ENCODE data around the gene ANKRD44.
"Not testable (repeated sequence)": the region's sequence is repeated elsewhere in the genome, so short reads cannot be mapped to it uniquely, and the experiment has no call there.

The ANKRD44 gene

DNA sequence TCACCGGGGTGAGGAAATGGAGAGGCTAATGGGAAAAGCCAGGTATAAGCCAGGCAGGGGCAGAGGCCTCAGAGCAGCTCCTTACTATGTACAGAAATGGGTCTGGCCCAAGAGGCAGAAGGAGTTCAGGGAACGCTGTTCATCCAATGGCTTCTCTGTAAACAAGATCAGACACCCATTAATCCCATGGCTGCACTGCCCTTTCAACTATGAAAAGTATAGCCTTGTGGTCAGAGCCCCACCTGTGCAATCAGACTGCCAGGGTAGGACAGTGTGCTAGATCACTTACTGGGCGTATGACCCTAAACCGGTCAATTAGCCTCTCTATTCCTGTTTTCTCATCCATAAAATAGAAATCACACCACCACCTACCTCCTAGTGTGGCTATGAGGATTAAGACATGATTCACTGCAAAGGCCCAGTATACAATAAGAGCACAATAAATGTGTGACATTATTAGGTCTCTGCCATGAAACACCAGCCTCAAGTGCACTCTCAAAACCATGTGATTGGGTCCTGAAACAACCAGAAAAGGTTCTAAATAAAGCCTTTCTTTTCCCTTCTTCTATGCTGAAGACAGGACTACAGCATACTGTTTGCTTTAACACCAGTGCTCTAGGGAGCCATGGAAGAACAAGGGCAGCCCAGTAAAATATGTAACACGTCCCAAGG is 4.4 kb downstream of the ANKRD44 start:
- Histone ChIP-seq H3K27me3 (ENCODE audit: control insufficient read depth, insufficient read depth, low read length) (peaks cover 25% of the 10 kb centered on the region), H3K4me3 (ENCODE audit: low read depth, low read length) (no peak overlapping the region), H3K36me3 (ENCODE audit: control insufficient read depth, insufficient read depth, low read length) (no peaks in the 10 kb centered on the region), H3K9ac (ENCODE audit: low read length) (no peak overlapping the region), H3K27ac (ENCODE audit: low read depth, low read length) (no peak overlapping the region), H3K9me3 (ENCODE audit: control insufficient read depth, insufficient read depth, low read depth, low read length) (no peaks in the 10 kb centered on the region), H3K4me1 (ENCODE audit: control insufficient read depth, insufficient read depth, low read length) (peaks cover 3% of the 10 kb centered on the region; the same call in 1 of the 2 replicates)

DNA sequence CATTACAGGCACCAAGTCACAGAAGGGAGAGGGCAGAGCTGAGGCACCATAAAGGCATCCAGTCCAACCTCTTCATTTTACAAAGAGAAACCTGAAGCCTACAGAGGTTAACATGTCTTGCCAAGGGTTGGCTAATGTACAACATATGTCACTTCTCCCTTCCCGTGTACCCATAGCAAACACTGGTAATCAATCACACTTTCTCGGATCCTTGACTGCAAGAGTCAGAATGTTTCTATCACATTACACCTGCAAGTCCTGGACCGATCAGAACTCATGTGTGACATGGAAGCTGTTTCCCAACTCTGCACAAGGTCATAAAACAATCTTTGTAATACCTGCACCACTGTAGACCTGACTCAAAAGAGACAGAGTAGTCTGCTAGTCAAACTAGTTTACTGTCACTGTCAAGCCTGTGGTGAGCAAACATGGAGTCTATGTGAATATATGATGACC is 6.0 kb downstream of the ANKRD44 start:
- Histone ChIP-seq H3K27me3 (ENCODE audit: control insufficient read depth, insufficient read depth, low read length) (peaks cover 17% of the 10 kb centered on the region), H3K27ac (ENCODE audit: low read depth, low read length) (no peak overlapping the region), H3K4me3 (ENCODE audit: low read depth, low read length) (no peak overlapping the region), H3K4me1 (ENCODE audit: control insufficient read depth, insufficient read depth, low read length) (no peaks in the 10 kb centered on the region), H3K9me3 (ENCODE audit: control insufficient read depth, insufficient read depth, low read depth, low read length) (no peaks in the 10 kb centered on the region), H3K36me3 (ENCODE audit: control insufficient read depth, insufficient read depth, low read length) (no peaks in the 10 kb centered on the region), H3K9ac (ENCODE audit: low read length) (no peak overlapping the region)

DNA sequence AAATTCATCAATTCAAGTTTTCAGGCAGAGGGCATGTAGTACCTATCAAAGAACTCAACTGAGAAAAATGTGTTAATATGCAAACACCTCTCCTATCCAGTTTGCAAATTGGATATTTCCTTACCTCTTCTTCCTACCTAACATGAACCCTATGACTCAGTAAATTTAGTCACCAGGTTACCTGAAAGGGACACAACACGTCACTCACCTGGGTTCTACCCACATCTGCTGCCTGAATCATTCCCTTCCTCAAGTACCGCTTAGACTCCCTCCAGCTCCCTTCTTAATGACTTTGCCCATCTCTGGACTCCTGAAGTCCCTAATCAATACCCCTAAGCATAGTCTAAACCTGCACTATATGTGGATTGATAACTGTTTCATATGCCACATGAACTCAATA is 10.4 kb downstream of the ANKRD44 start:
- H3K36me3 ChIP-seq (ENCODE audit: control insufficient read depth, insufficient read depth, low read length) = no peaks in the 10 kb centered on the region
- H3K4me3 ChIP-seq (ENCODE audit: low read depth, low read length) = no peak overlapping the region
- no peak overlapping the region for H3K27ac ChIP-seq (ENCODE audit: low read depth, low read length)
- no peaks in the 10 kb centered on the region for H3K9me3 ChIP-seq (ENCODE audit: control insufficient read depth, insufficient read depth, low read depth, low read length)
- no peaks in the 10 kb centered on the region for H3K27me3 ChIP-seq (ENCODE audit: control insufficient read depth, insufficient read depth, low read length)
- H3K9ac ChIP-seq (ENCODE audit: low read length) = no peak overlapping the region
- no peaks in the 10 kb centered on the region for H3K4me1 ChIP-seq (ENCODE audit: control insufficient read depth, insufficient read depth, low read length)

DNA sequence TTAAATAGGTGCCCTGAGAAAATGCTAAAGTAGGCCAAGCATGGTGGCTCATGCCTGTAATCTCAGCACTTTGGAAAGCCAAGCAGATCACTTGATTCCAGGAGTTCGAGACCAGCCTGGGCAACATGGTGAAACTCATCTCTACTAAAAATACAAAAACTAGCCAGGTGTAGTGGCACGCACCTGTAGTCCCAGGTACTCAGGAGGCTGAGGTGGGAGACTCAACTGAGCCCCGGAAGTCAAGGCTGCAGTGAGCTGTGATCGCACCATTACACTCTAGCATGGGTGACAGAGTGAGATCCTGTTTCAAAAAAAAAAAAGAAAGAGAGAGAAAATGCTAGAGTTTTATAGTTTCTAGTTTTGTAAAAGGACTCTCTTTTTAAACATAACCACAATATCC is 12.0 kb downstream of the ANKRD44 start:
- Histone ChIP-seq H3K36me3 (ENCODE audit: control insufficient read depth, insufficient read depth, low read length) (no peaks in the 10 kb centered on the region), H3K9ac (ENCODE audit: low read length) (no peak overlapping the region), H3K4me3 (ENCODE audit: low read depth, low read length) (no peak overlapping the region), H3K9me3 (ENCODE audit: control insufficient read depth, insufficient read depth, low read depth, low read length) (no peaks in the 10 kb centered on the region), H3K27me3 (ENCODE audit: control insufficient read depth, insufficient read depth, low read length) (no peaks in the 10 kb centered on the region), H3K27ac (ENCODE audit: low read depth, low read length) (no peak overlapping the region), H3K4me1 (ENCODE audit: control insufficient read depth, insufficient read depth, low read length) (no peaks in the 10 kb centered on the region)

DNA sequence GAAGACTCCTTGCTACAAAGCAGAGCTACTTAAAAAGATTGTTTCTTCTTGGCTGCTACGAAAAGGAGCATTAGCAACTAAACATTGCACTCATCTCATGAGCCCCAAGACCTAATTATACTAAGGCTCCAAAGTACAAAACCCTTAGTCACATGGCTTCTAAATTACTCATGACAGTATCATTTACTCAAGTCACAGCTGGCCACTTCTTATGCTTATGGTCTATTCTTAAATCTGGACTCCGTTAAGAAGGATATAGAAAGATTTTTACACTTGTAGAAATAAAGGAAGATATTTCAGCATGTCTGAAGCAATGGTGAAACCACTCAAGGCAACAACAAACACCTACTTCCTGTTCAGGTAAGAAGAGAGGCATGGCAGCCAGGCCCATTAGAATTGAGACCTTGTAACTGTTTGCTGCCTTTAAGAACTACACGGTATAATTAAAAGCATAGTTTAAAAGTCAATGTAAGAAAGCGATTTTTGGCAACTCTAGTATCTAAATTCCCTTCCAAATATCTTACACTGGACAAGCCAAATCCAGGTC is 12.7 kb downstream of the ANKRD44 start:
- Histone ChIP-seq H3K4me3 (ENCODE audit: low read depth, low read length) (no peak overlapping the region), H3K4me1 (ENCODE audit: control insufficient read depth, insufficient read depth, low read length) (no peaks in the 10 kb centered on the region), H3K27ac (ENCODE audit: low read depth, low read length) (no peak overlapping the region), H3K9me3 (ENCODE audit: control insufficient read depth, insufficient read depth, low read depth, low read length) (no peaks in the 10 kb centered on the region), H3K27me3 (ENCODE audit: control insufficient read depth, insufficient read depth, low read length) (no peaks in the 10 kb centered on the region), H3K9ac (ENCODE audit: low read length) (no peak overlapping the region), H3K36me3 (ENCODE audit: control insufficient read depth, insufficient read depth, low read length) (no peaks in the 10 kb centered on the region)

DNA sequence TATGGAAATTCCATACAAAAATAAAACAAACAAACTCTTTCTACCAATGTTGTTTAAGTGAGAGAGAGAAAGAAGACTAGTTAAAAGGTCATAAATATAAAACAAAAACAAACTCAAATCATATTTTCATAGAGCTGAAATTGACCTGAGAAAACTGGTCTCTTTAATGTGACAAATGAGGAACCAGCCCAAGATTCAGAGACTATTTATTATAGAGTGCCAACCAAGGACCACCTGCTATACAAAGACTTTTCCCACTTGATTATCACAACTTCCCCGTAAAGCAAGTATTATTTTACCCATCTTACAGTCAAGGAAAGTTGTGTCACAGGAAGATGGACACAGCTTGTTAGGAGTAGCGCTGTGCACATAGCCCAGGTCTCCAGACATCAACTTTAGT is 13.3 kb downstream of the ANKRD44 start:
- Histone ChIP-seq H3K36me3 (ENCODE audit: control insufficient read depth, insufficient read depth, low read length) (no peaks in the 10 kb centered on the region), H3K4me1 (ENCODE audit: control insufficient read depth, insufficient read depth, low read length) (no peaks in the 10 kb centered on the region), H3K27ac (ENCODE audit: low read depth, low read length) (no peak overlapping the region), H3K4me3 (ENCODE audit: low read depth, low read length) (no peak overlapping the region), H3K9ac (ENCODE audit: low read length) (no peak overlapping the region), H3K27me3 (ENCODE audit: control insufficient read depth, insufficient read depth, low read length) (no peaks in the 10 kb centered on the region), H3K9me3 (ENCODE audit: control insufficient read depth, insufficient read depth, low read depth, low read length) (no peaks in the 10 kb centered on the region)

DNA sequence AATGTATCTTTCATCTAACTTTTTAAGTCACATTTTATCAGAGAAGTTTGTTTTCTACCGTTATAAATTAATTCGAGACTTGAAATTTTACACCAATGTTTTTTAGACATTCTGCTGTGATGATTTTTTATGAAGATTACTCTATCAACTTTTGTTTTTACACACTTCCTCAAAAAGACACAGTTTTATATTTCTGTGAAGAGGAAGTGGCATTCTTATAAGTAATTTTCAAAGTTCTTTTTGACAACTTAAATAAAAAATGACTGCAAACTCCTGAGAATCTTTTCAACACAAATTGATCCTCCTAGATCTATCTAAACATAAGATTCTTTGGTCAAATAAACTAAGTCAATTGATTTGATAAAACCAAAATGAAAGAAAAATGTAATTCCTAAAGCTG is 13.7 kb downstream of the ANKRD44 start:
- no peak overlapping the region for H3K4me3 ChIP-seq (ENCODE audit: low read depth, low read length)
- H3K27me3 ChIP-seq (ENCODE audit: control insufficient read depth, insufficient read depth, low read length) = no peaks in the 10 kb centered on the region
- H3K27ac ChIP-seq (ENCODE audit: low read depth, low read length) = no peak overlapping the region
- H3K9ac ChIP-seq (ENCODE audit: low read length) = no peak overlapping the region
- no peaks in the 10 kb centered on the region for H3K9me3 ChIP-seq (ENCODE audit: control insufficient read depth, insufficient read depth, low read depth, low read length)
- no peaks in the 10 kb centered on the region for H3K36me3 ChIP-seq (ENCODE audit: control insufficient read depth, insufficient read depth, low read length)
- no peaks in the 10 kb centered on the region for H3K4me1 ChIP-seq (ENCODE audit: control insufficient read depth, insufficient read depth, low read length)

DNA sequence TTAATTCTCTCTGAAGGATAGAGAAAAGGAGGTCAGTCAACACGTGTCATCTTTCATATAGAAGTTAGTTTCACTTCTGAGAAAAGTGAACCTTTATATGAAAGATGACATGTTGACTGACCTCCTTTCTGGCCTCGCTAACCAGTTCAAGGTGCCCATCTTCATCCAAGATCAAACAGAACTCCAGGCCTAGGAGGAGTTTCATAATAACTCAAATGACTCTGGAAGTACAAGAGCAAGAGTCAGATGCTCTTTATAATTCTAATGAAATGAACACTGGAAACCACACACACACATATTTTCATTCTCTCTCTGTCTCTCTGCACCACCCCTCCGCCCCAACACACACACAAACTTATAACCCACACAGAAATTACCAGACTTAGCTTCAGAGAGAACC is 16.3 kb downstream of the ANKRD44 start:
- Histone ChIP-seq H3K9ac (ENCODE audit: low read length) (no peak overlapping the region), H3K4me3 (ENCODE audit: low read depth, low read length) (no peak overlapping the region), H3K4me1 (ENCODE audit: control insufficient read depth, insufficient read depth, low read length) (no peaks in the 10 kb centered on the region), H3K36me3 (ENCODE audit: control insufficient read depth, insufficient read depth, low read length) (no peaks in the 10 kb centered on the region), H3K27me3 (ENCODE audit: control insufficient read depth, insufficient read depth, low read length) (no peaks in the 10 kb centered on the region), H3K9me3 (ENCODE audit: control insufficient read depth, insufficient read depth, low read depth, low read length) (no peaks in the 10 kb centered on the region), H3K27ac (ENCODE audit: low read depth, low read length) (no peak overlapping the region)

DNA sequence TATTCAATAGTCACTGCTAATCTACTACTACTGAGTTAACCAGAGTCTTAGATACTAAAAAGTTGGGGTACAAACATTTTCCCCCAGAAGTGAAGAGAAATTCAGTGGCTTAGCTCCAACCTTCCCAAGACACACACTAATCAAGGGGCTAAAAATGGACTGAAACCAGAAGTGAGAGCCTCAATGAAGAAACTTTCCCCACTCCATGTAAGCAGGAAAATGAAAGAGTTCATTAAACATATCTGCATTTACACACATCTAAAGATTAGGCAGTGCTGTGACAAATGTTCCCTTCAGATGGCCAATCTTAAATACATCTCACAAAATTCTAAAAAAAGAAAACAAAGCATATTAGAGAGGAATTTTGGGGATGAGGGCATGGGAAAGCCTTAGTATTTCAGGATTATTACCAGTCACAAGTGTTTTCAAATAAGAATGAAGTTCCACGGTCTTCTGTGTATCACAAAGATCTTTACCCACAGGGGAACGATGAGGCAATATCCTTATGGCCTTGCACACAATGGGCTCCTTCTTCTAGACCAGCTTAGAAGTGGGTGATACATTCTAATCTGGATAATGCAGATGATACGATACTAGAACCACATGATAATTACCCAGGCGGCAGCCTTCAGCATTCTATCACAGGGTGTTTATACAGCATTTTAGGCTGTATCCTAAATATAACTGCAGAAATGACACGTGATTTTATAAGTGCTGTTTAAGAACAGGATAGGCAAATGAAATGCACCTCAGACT is 17.1 kb downstream of the ANKRD44 start:
- Histone ChIP-seq H3K36me3 (ENCODE audit: control insufficient read depth, insufficient read depth, low read length) (no peaks in the 10 kb centered on the region), H3K27ac (ENCODE audit: low read depth, low read length) (no peak overlapping the region), H3K4me1 (ENCODE audit: control insufficient read depth, insufficient read depth, low read length) (no peaks in the 10 kb centered on the region), H3K9me3 (ENCODE audit: control insufficient read depth, insufficient read depth, low read depth, low read length) (no peaks in the 10 kb centered on the region), H3K27me3 (ENCODE audit: control insufficient read depth, insufficient read depth, low read length) (no peaks in the 10 kb centered on the region), H3K4me3 (ENCODE audit: low read depth, low read length) (no peak overlapping the region), H3K9ac (ENCODE audit: low read length) (no peak overlapping the region)

DNA sequence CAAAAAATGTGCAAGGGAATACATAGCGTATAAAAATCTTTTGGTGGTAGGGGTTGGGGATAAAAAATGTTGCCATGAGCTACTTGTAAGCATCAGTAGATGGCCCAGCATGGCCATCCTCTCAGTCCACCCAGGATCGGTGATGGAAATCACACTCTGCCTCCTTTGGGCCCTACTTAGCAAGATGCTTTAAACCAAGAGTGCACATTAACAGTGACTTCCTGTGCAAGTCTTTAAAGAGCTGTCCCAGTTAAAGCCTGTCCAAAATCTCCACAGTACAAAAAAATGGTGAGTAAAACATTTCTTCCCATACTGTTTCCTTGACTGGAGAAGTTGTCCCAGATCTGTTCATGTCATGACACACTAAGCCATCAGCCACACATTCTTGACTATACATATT is 18.0 kb downstream of the ANKRD44 start:
- Histone ChIP-seq H3K36me3 (ENCODE audit: control insufficient read depth, insufficient read depth, low read length) (no peaks in the 10 kb centered on the region), H3K4me3 (ENCODE audit: low read depth, low read length) (no peak overlapping the region), H3K4me1 (ENCODE audit: control insufficient read depth, insufficient read depth, low read length) (no peaks in the 10 kb centered on the region), H3K9me3 (ENCODE audit: control insufficient read depth, insufficient read depth, low read depth, low read length) (no peaks in the 10 kb centered on the region), H3K27ac (ENCODE audit: low read depth, low read length) (no peak overlapping the region), H3K27me3 (ENCODE audit: control insufficient read depth, insufficient read depth, low read length) (no peaks in the 10 kb centered on the region), H3K9ac (ENCODE audit: low read length) (no peak overlapping the region)

DNA sequence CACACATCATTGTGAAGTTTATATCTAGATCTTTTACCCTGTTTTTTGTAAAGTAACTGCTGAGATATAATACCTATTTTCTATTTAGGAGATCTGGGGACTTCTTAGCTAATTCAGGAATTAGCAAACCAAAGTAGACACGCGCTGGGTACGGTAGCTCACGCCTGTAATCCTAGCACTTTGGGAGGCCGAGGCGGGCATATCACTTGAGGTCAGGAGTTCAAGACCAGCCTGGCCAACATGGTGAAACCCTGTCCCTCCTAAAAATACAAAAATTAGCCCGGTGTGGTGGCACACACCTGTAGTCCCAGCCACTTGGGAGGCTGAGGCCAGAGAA is 23.0 kb downstream of the ANKRD44 start:
- H3K9me3 ChIP-seq (ENCODE audit: control insufficient read depth, insufficient read depth, low read depth, low read length); H3K9ac ChIP-seq (ENCODE audit: low read length); H3K36me3 ChIP-seq (ENCODE audit: control insufficient read depth, insufficient read depth, low read length); H3K27me3 ChIP-seq (ENCODE audit: control insufficient read depth, insufficient read depth, low read length); H3K4me3 ChIP-seq (ENCODE audit: low read depth, low read length); H3K27ac ChIP-seq (ENCODE audit: low read depth, low read length); H3K4me1 ChIP-seq (ENCODE audit: control insufficient read depth, insufficient read depth, low read length): not testable (repeated sequence)

Data from HUES6 (cell line).